ENCODE data around the gene CUL4A. TPM values are rescaled to one million over a fixed set of nuclear protein-coding genes. Genes with fewer than 3 reads are reported as not detected.

The CUL4A gene
- total and polyA plus RNA-seq, 2 experiments from 2014 or later, result 67.5 to 195 TPM

- no peaks in the 10 kb centered on the region for H3K9me2 ChIP-seq (ENCODE audit: insufficient read depth)
- no peak overlapping the region for H3K4me3 Mint-ChIP-seq
These were observed 30.6 kb downstream of the CUL4A start for GRCh38 chr13:113239986-113240385.

More at GRCh38 chr13:113239986-113240385, 30.6 kb downstream of the CUL4A start:
- Mint-ChIP-seq H3K9me3 (no peaks in the 10 kb centered on the region), H3K27me3 (ENCODE audit: insufficient read depth, low read depth, poor library complexity) (no peaks in the 10 kb centered on the region), H3K27ac (no peak overlapping the region), H3K4me1 (peaks cover 19% of the 10 kb centered on the region), H3K36me3 (ENCODE audit: low read depth) (peaks cover 86% of the 10 kb centered on the region)
- Histone ChIP-seq H4K20me1 (replicated peaks; ENCODE audit: insufficient read depth) (peaks cover 14% of the 10 kb centered on the region), H3K27ac (ENCODE audit: low read depth) (no peak overlapping the region), H3F3A (replicated peaks; ENCODE audit: low read depth) (0 out of 2 replicates have a peak, but pooled peaks cover 5% of the 10 kb centered on the region), H3K27me3 (ENCODE audit: insufficient read depth) (no peaks in the 10 kb centered on the region), H3K36me3 (ENCODE audit: insufficient read depth) (peaks cover 24% of the 10 kb centered on the region), H3K4me1 (ENCODE audit: insufficient read depth) (peaks cover 6% of the 10 kb centered on the region; the same call in 1 of the 2 replicates), H3K4me3 (no peak overlapping the region), H3K79me2 (replicated peaks; ENCODE audit: insufficient read depth) (no peaks in the 10 kb centered on the region), H3K4me2 (no peak overlapping the region), H2AFZ (no peak overlapping the region)
- TF ChIP-seq, protein P1, sequence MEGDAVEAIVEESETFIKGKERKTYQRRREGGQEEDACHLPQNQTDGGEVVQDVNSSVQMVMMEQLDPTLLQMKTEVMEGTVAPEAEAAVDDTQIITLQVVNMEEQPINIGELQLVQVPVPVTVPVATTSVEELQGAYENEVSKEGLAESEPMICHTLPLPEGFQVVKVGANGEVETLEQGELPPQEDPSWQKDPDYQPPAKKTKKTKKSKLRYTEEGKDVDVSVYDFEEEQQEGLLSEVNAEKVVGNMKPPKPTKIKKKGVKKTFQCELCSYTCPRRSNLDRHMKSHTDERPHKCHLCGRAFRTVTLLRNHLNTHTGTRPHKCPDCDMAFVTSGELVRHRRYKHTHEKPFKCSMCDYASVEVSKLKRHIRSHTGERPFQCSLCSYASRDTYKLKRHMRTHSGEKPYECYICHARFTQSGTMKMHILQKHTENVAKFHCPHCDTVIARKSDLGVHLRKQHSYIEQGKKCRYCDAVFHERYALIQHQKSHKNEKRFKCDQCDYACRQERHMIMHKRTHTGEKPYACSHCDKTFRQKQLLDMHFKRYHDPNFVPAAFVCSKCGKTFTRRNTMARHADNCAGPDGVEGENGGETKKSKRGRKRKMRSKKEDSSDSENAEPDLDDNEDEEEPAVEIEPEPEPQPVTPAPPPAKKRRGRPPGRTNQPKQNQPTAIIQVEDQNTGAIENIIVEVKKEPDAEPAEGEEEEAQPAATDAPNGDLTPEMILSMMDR (conservative IDR thresholded peaks at IDR 0.05; ENCODE audit: low read depth in 2 of 2), result no peak
- no peak for TF ChIP-seq EZH2 (IDR thresholded peaks at IDR 0.05; ENCODE audit: low read depth, unreplicated experiment)
- no peak for TF ChIP-seq CREB1 (CRISPR knock-in tag; IDR thresholded peaks at IDR 0.05; ENCODE audit: low read depth)
- TF ChIP-seq STAT1 (IDR thresholded peaks at IDR 0.05; ENCODE audit: unreplicated experiment), result no peak
- no peak for TF ChIP-seq ZNF462 (CRISPR knock-in tag; IDR thresholded peaks at IDR 0.05)
- TF ChIP-seq, protein P2, sequence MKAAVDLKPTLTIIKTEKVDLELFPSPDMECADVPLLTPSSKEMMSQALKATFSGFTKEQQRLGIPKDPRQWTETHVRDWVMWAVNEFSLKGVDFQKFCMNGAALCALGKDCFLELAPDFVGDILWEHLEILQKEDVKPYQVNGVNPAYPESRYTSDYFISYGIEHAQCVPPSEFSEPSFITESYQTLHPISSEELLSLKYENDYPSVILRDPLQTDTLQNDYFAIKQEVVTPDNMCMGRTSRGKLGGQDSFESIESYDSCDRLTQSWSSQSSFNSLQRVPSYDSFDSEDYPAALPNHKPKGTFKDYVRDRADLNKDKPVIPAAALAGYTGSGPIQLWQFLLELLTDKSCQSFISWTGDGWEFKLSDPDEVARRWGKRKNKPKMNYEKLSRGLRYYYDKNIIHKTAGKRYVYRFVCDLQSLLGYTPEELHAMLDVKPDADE (IDR thresholded peaks at IDR 0.05), result no peak
- TF ChIP-seq ZNF114 (CRISPR knock-in tag; IDR thresholded peaks at IDR 0.05), result no peak
- TF ChIP-seq POLR2AphosphoS5 (IDR thresholded peaks at IDR 0.05; ENCODE audit: low read depth), result no peak
- TF ChIP-seq ZNF331 (CRISPR knock-in tag; IDR thresholded peaks at IDR 0.05; ENCODE audit: low read depth), result no peak
- no peak for TF ChIP-seq EZH2phosphoT487 (IDR thresholded peaks at IDR 0.05; ENCODE audit: unreplicated experiment)
- ATAC-seq, result no peak
- DNase-seq (ENCODE audit: low spot score), result no peak
